H1 (cell line): ENCODE results near the gene LRRC4C. TPM values are rescaled to one million over a fixed set of nuclear protein-coding genes. Genes with fewer than 3 reads are reported as not detected.

ENCODE experiments used
- CTCF ChIA-PET: fragments of 300-600 bp; sonication (Branson Sonifier 250); formaldehyde crosslinking; loops from one replicate; lab custom pipeline; 2021; ENCODE audit not compliant: partially characterized antibody; lab: Charles Lee
- POLR2A ChIA-PET: fragments of 300-600 bp; sonication (Branson Sonifier 250); formaldehyde crosslinking; loops from one replicate; lab custom pipeline; 2021; ENCODE audit warnings: inconsistent platforms; ENCODE audit not compliant: partially characterized antibody; lab: Charles Lee
- DNase-seq, 2 experiments: peaks; one replicate each; pipeline versions ENCODE4 v3.0.0 to v3.0.0-alpha.2; 2010 to 2022; ENCODE audit warnings: low spot score in 2 of 2, low read depth in 1 of 2, mixed read lengths in 1 of 2
- FAIRE-seq: peaks from 2 replicates; lab custom pipeline; 2011; peaks lifted over from hg19 to GRCh38; lab: Jason Lieb, UNC
- H2AFZ ChIP-seq: 2 replicates; pipeline ENCODE4 v1.8.1; 2012; ENCODE audit warnings: low read length, inconsistent platforms
- H2AK5ac ChIP-seq: 2 replicates; pipeline ENCODE4 v1.6.1; 2013; ENCODE audit warnings: low read depth, low read length
- H2BK120ac ChIP-seq: replicated peaks from 2 replicates; pipeline ENCODE3; 2013; ENCODE audit warnings: low read depth, low read length, inconsistent platforms
- H2BK12ac ChIP-seq: 2 replicates; pipeline ENCODE4 v1.6.1; 2013; ENCODE audit warnings: low read depth, low read length
- H2BK15ac ChIP-seq: 2 replicates; pipeline ENCODE4 v1.6.1; 2013; ENCODE audit warnings: low read length
- H2BK20ac ChIP-seq: 2 replicates; pipeline ENCODE4 v1.6.1; 2013; ENCODE audit warnings: low read length
- H2BK5ac ChIP-seq: 2 replicates; pipeline ENCODE4 v1.6.1; 2013; ENCODE audit warnings: low read depth, low read length
- H3K14ac ChIP-seq: 2 replicates; pipeline ENCODE4 v1.6.1; 2013; ENCODE audit warnings: inconsistent platforms; ENCODE audit not compliant: insufficient read length
- H3K18ac ChIP-seq: 2 replicates; pipeline ENCODE4 v1.6.1; 2013; ENCODE audit warnings: low read length; ENCODE audit errors: extremely low read depth
- H3K23ac ChIP-seq: 2 replicates; pipeline ENCODE4 v1.6.1; 2013; ENCODE audit warnings: inconsistent platforms; ENCODE audit not compliant: insufficient read length
- H3K23me2 ChIP-seq: 2 replicates; pipeline ENCODE4 v1.6.1; 2013; ENCODE audit warnings: low read depth, low read length
- H3K27ac ChIP-seq: 2 replicates; pipeline ENCODE4 v1.6.1; 2011; ENCODE audit warnings: low read depth, low read length, inconsistent platforms
- H3K27me3 ChIP-seq, 4 experiments: replicated peaks in 1 of 4; 1 replicate in 1 of 4; 2 replicates in 3 of 4; pipeline versions ENCODE4 v1.6.1 to v1.8.1; 2011 to 2013; ENCODE audit warnings: low read length in 3 of 4, mild to moderate bottlenecking in 3 of 4, inconsistent platforms in 2 of 4, mixed read lengths in 2 of 4, moderate library complexity in 1 of 4; ENCODE audit not compliant: control insufficient read depth in 3 of 4, insufficient read depth in 3 of 4; ENCODE audit errors: extremely low read depth in 1 of 4
- H3K36me3 ChIP-seq, 4 experiments: 2 replicates each; pipeline versions ENCODE4 v1.6.1 to v1.8.1; 2011 to 2013; ENCODE audit warnings: mild to moderate bottlenecking in 4 of 4, low read length in 3 of 4, moderate library complexity in 2 of 4, control low read depth in 1 of 4, inconsistent platforms in 1 of 4; ENCODE audit not compliant: insufficient read depth in 4 of 4, control insufficient read depth in 2 of 4
- H3K4ac ChIP-seq: replicated peaks from 2 replicates; pipeline ENCODE3; 2013; ENCODE audit warnings: low read length, low read depth, mixed read lengths, inconsistent platforms; ENCODE audit not compliant: insufficient read length
- H3K4me1 ChIP-seq, 4 experiments: replicated peaks in 1 of 4; 1 replicate in 1 of 4; 2 replicates in 3 of 4; pipeline versions ENCODE4 v1.6.1 to v1.8.1; 2011 to 2013; ENCODE audit warnings: low read length in 3 of 4, inconsistent platforms in 2 of 4, mixed read lengths in 1 of 4; ENCODE audit not compliant: insufficient read depth in 4 of 4, control insufficient read depth in 3 of 4
- H3K4me2 ChIP-seq, 2 experiments: 2 replicates each; pipeline versions ENCODE4 v1.6.1 to v1.8.1; 2011 to 2013; ENCODE audit warnings: low read depth in 2 of 2, low read length in 2 of 2, control low read depth in 1 of 2, inconsistent platforms in 1 of 2, mild to moderate bottlenecking in 1 of 2; ENCODE audit not compliant: insufficient read depth in 1 of 2
- H3K4me3 ChIP-seq, 4 experiments: fragments of 200-600, 300-600 bp in 1 of 4; sonication (generic), shearing (Covaris generic), sonication (Bioruptor Twin) in 1 of 4; 2 replicates each; pipeline versions ENCODE4 v1.5.1 to v1.8.1; 2011 to 2016; ENCODE audit warnings: low read length in 4 of 4, low read depth in 3 of 4, control low read depth in 2 of 4, inconsistent platforms in 2 of 4, mild to moderate bottlenecking in 2 of 4, mixed read lengths in 1 of 4, moderate library complexity in 1 of 4; ENCODE audit not compliant: insufficient read depth in 2 of 4; ENCODE audit errors: extremely low read depth in 1 of 4
- H3K56ac ChIP-seq: replicated peaks from 2 replicates; pipeline ENCODE3; 2013; ENCODE audit warnings: low read depth, mild to moderate bottlenecking, mixed read lengths, low read length, inconsistent platforms; ENCODE audit not compliant: insufficient read length
- H3K79me1 ChIP-seq: 2 replicates; pipeline ENCODE4 v1.6.1; 2013; ENCODE audit warnings: low read depth, low read length, control low read depth
- H3K79me2 ChIP-seq, 2 experiments: 2 replicates each; pipeline versions ENCODE4 v1.6.1 to v1.8.1; 2012 to 2013; ENCODE audit warnings: low read length in 2 of 2, mild to moderate bottlenecking in 2 of 2, inconsistent platforms in 1 of 2; ENCODE audit not compliant: insufficient read depth in 2 of 2, control insufficient read depth in 1 of 2
- H3K9ac ChIP-seq, 4 experiments: replicated peaks in 1 of 4; 1 replicate in 1 of 4; 2 replicates in 3 of 4; pipeline versions ENCODE4 v1.6.1 to v1.8.1; 2011 to 2013; ENCODE audit warnings: low read depth in 3 of 4, low read length in 3 of 4, control low read depth in 2 of 4, mild to moderate bottlenecking in 2 of 4, moderate library complexity in 2 of 4, inconsistent platforms in 1 of 4; ENCODE audit errors: extremely low read depth in 1 of 4
- H3K9me3 ChIP-seq, 2 experiments: 2 replicates each; pipeline versions ENCODE4 v1.6.1 to v1.8.1; 2012 to 2013; ENCODE audit warnings: mild to moderate bottlenecking in 2 of 2, moderate library complexity in 2 of 2, control low read depth in 1 of 2, inconsistent platforms in 1 of 2, low read depth in 1 of 2, low read length in 1 of 2, mixed read lengths in 1 of 2; ENCODE audit not compliant: insufficient read depth in 2 of 2
- H4K20me1 ChIP-seq, 2 experiments: replicated peaks in 1 of 2; 2 replicates each; pipeline versions ENCODE3 to v1.8.1; 2011 to 2013; ENCODE audit warnings: inconsistent platforms in 2 of 2, low read length in 2 of 2, mild to moderate bottlenecking in 1 of 2; ENCODE audit not compliant: insufficient read depth in 2 of 2, control insufficient read depth in 1 of 2
- H4K5ac ChIP-seq: 2 replicates; pipeline ENCODE4 v1.6.1; 2013; ENCODE audit warnings: low read length, low read depth, mixed read lengths, inconsistent platforms; ENCODE audit not compliant: insufficient read length
- H4K8ac ChIP-seq: 2 replicates; pipeline ENCODE4 v1.8.0; 2013; ENCODE audit warnings: mild to moderate bottlenecking, moderate library complexity, low read length, inconsistent platforms; ENCODE audit not compliant: insufficient read depth; ENCODE audit errors: extremely low read depth
- H4K91ac ChIP-seq: replicated peaks from 2 replicates; pipeline ENCODE3; 2013; ENCODE audit warnings: low read length, mixed read lengths, inconsistent platforms; ENCODE audit not compliant: insufficient read length
- ASH2L ChIP-seq: fragments of 200-600, 300-600 bp; sonication (generic); IDR thresholded peaks from one replicate; pipeline ENCODE4 v1.7.1; 2017; ENCODE audit warnings: low read length
- BCL11A ChIP-seq, 2 experiments: IDR thresholded peaks; one replicate each; pipeline ENCODE4 v1.6.1; 2011; ENCODE audit warnings: low read depth in 2 of 2, low read length in 2 of 2, mild to moderate bottlenecking in 2 of 2
- CHD1 ChIP-seq: IDR thresholded peaks from 2 replicates; pipeline ENCODE4 v1.6.1; 2012; ENCODE audit warnings: low read depth, low read length, improper control_type of control experiment
- CREB1 ChIP-seq: IDR thresholded peaks from 2 replicates; pipeline ENCODE4 v1.6.1; 2012; ENCODE audit warnings: inconsistent platforms
- FOSL1 ChIP-seq: IDR thresholded peaks from 2 replicates; pipeline ENCODE4 v1.6.1; 2011; ENCODE audit warnings: mild to moderate bottlenecking, low read depth, low read length, moderate library complexity; ENCODE audit not compliant: insufficient read depth
- GABPA ChIP-seq: IDR thresholded peaks from 2 replicates; pipeline ENCODE4 v1.6.1; 2011; ENCODE audit warnings: mild to moderate bottlenecking, low read length, moderate library complexity, borderline replicate concordance; ENCODE audit not compliant: insufficient read depth
- MAX ChIP-seq: IDR thresholded peaks from 2 replicates; pipeline ENCODE4 v1.6.1; 2012; ENCODE audit warnings: inconsistent platforms
- RFX5 ChIP-seq: IDR thresholded peaks from 2 replicates; pipeline ENCODE4 v1.6.1; 2011; ENCODE audit warnings: low read depth, low read length, improper control_type of control experiment, borderline replicate concordance
- TBP ChIP-seq: IDR thresholded peaks from 2 replicates; pipeline ENCODE4 v1.6.1; 2011; ENCODE audit warnings: low read depth, low read length, improper control_type of control experiment
- WGBS, 2 experiments: shearing (Covaris generic) in 1 of 2; methylation state at CpG; one replicate each; pipeline versions ENCODE4 v1.1.6 to v1.1.7; 2013 to 2015; ENCODE audit warnings: low lambda C conversion rate in 2 of 2, mixed read lengths in 2 of 2, inconsistent platforms in 1 of 2, low coverage in 1 of 2, missing lambda C conversion rate in 1 of 2; ENCODE audit not compliant: insufficient replicate concordance in 2 of 2, insufficient coverage in 1 of 2, insufficient read length in 1 of 2; ENCODE audit errors: extremely low coverage in 1 of 2, missing lambda C conversion rate in 1 of 2; 5-methylcytosine and 5-hydroxymethylcytosine counted together
- long read RNA-seq, 2 experiments: library from RNA in 1 of 2; library from capped mRNA in 1 of 2; stranded (forward); transcript quantifications; one replicate each; pipeline ENCODE4 v2.0.0, GENCODE V29; 2021; ENCODE audit warnings: inconsistent platforms in 1 of 2
- polyA minus RNA-seq, 3 experiments: library from RNA; depleted of rRNA, polyadenylated mRNA; stranded (reverse); fragments of >200 nt; gene quantifications; 1 replicate in 2 of 3; 2 replicates in 1 of 3; pipeline ENCODE4 v1.2.3, GENCODE V29; 2011
- polyA plus RNA-seq, 7 experiments: library from polyadenylated mRNA; depleted of rRNA in 3 of 7; stranded (reverse) in 5 of 7; unstranded in 2 of 7; fragments of >200 nt in 5 of 7; fragments of 200-250 nt in 2 of 7; gene quantifications; 1 replicate in 5 of 7; 2 replicates in 1 of 7; 4 replicates in 1 of 7; pipeline versions ENCODE4 v1.2.1 to v1.2.3, GENCODE V29; 2011 to 2013; ENCODE audit warnings: missing spikeins in 2 of 7, mixed read lengths in 2 of 7
- total RNA-seq: library from RNA; stranded (reverse); fragmentation: NEBNext Ultra II Directional; extraction: Animal tissue kit (Norgen Biotek cat#: 25700); gene quantifications from 2 replicates; pipeline ENCODE4 v1.2.1, GENCODE V29; 2021

LRRC4C gene
- total RNA-seq (1.9 and 2.2 TPM in 2 replicates), polyA plus RNA-seq (2011; rRNA removed) (0.23 and 0.25 TPM in 2 replicates), polyA minus RNA-seq (2011; rRNA and poly(A)+ RNA removed) (0.19 and 0.20 TPM in 2 replicates)
- 0.13 TPM for polyA plus RNA-seq (2011; cell fraction: cytosol; rRNA removed)
- polyA plus RNA-seq (2011; cell fraction: nucleus; rRNA removed), result 0.10 TPM
- polyA plus RNA-seq (2012, experiment 1 of 2), result 0.12 to 0.37 TPM (median 0.25 TPM) in 4 replicates
- polyA plus RNA-seq (2012, experiment 2 of 2), result not detected
- 0.51 TPM for polyA plus RNA-seq (2013, experiment 1 of 2)
- 0.31 TPM for polyA plus RNA-seq (2013, experiment 2 of 2)
- not detected for polyA minus RNA-seq (2011; cell fraction: cytosol; rRNA and poly(A)+ RNA removed)
- 1.3 TPM for polyA minus RNA-seq (2011; cell fraction: nucleus; rRNA and poly(A)+ RNA removed)
- long read RNA-seq, experiment 1, partial matches to known transcripts, result 0 of 1 reads
- long read RNA-seq, experiment 1, other reads (novel, unspliced or antisense), result 1 of 1 reads
- long read RNA-seq, experiment 2, partial matches to known transcripts, result 0 of 1 reads
- long read RNA-seq, experiment 2, other reads (novel, unspliced or antisense), result 1 of 1 reads

GRCh38 chr11:41459465-41460401 lies at the start of gene LRRC4C:
TSS of gene LRRC4C (minus strand) at chr11:41459652.
- POLR2A ChIA-PET, result no interaction called here
- H4K91ac ChIP-seq, result no peak within 1 kb of the TSS
- peak within 1 kb of the TSS in 1 of 4 experiments; percentile 4; a peak in 1 of 7 replicates for H3K9ac ChIP-seq
- H2AK5ac ChIP-seq, result no peak within 1 kb of the TSS
- H2BK5ac ChIP-seq, result peak within 1 kb of the TSS; percentile 8; the same call in 1 of the 2 replicates
- peak within 1 kb of the TSS in 2 of 4 experiments; percentile 27 to 47; a peak in 3 of 8 replicates for H3K4me3 ChIP-seq
- H3K27me3 ChIP-seq, result no peaks in the 10 kb centered on the region
- H3K9me3 ChIP-seq, result no peaks in the 10 kb centered on the region
- H4K20me1 ChIP-seq, result no peaks in the 10 kb centered on the region
- CTCF ChIA-PET, result interaction anchor here (0.5 to 3.4 kb wide), 23 partner anchors 10 to 1897 kb away, joined by 3 to 17 read pairs (median 4); no protein-coding TSS in a partner anchor
- no peaks in the 10 kb centered on the region; the same call in 1 of the 2 replicates for H3K23me2 ChIP-seq
- H4K8ac ChIP-seq, result no peak within 1 kb of the TSS
- no peaks in the 10 kb centered on the region for H3K79me1 ChIP-seq
- FAIRE-seq (no peak), DNase-seq (peak in 1 of 2 experiments; percentile 52)
- peaks cover 2 to 27% (median 11%) of the 10 kb centered on the region in 4 experiments; a peak in 6 of 7 replicates for H3K4me1 ChIP-seq
- H3K23ac ChIP-seq, result no peak within 1 kb of the TSS
- peak within 1 kb of the TSS; percentile 28; the same call in 1 of the 2 replicates for H2BK20ac ChIP-seq
- H3K79me2 ChIP-seq, result no peaks in the 10 kb centered on the region
- no peak within 1 kb of the TSS for H3K4ac ChIP-seq
- peak within 1 kb of the TSS; percentile 45; the same call in 1 of the 2 replicates for H2BK12ac ChIP-seq
- peak within 1 kb of the TSS; percentile 14 for H3K14ac ChIP-seq
- peak within 1 kb of the TSS; percentile 55 to 81 for H3K4me2 ChIP-seq
- H2AFZ ChIP-seq, result peak within 1 kb of the TSS; percentile 82
- H2BK120ac ChIP-seq, result no peak within 1 kb of the TSS
- H3K36me3 ChIP-seq, result no peaks in the 10 kb centered on the region
- H4K5ac ChIP-seq, result peak within 1 kb of the TSS; percentile 51
- H3K27ac ChIP-seq, result no peak within 1 kb of the TSS
- no peak within 1 kb of the TSS for H2BK15ac ChIP-seq
- 63% methylated on average over 20 of the region's 22 CpGs; no CpG with 5 or more reads in 1 of the 2 experiments for WGBS, 2 experiments
- no peak within 1 kb of the TSS for H3K56ac ChIP-seq
- H3K18ac ChIP-seq, result peak within 1 kb of the TSS; percentile 17
- TF ChIP-seq MAX (no peak), GABPA (no peak), RFX5 (no peak), CHD1 (no peak), TBP (no peak), FOSL1 (no peak), CREB1 (no peak), ASH2L (no peak), BCL11A (IDR thresholded peaks at IDR 0.05; ENCODE audit: low read depth in 2 of 2, low read length in 2 of 2) (no peak)
